Stimulated activated CD4-positive, alpha-beta T cell treated with anti-CD3 and anti-CD28 coated beads, Interleukin-4, amount 100 ng/mL, for 4 hours (primary cell): ENCODE data around the gene ZNF324.
A peak's percentile ranks its signal among the peaks of the same experiment; 100 is the strongest.
"Not testable (repeated sequence)": the region's sequence is repeated elsewhere in the genome, so short reads cannot be mapped to it uniquely, and the experiment has no call there.

Source experiments
- DNase-seq, 2 experiments: peaks; one replicate each; pipeline ENCODE4 v3.0.0-alpha.2; 2020

Gene ZNF324

DNA sequence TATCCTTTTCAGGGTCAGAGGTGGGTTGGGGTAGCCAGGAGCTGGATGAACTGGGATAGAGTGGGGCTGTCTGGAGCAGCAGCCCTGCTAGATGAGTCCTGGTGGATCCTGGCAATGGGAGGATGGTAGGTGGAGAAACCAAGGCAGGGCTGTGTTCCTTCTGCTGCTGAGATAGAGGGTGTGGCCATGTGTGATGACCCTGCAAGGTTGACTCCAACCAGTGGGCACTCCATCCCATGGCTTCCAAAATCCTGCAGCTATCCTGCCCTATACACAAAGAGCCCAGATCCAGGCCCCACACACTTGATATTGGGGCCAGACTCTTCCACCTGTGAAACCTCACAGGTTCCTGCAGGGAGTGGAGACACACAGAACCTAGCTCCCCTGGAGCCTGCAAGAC is 6.9 kb downstream of the ZNF324 start:
- DNase-seq, result no peak

DNA sequence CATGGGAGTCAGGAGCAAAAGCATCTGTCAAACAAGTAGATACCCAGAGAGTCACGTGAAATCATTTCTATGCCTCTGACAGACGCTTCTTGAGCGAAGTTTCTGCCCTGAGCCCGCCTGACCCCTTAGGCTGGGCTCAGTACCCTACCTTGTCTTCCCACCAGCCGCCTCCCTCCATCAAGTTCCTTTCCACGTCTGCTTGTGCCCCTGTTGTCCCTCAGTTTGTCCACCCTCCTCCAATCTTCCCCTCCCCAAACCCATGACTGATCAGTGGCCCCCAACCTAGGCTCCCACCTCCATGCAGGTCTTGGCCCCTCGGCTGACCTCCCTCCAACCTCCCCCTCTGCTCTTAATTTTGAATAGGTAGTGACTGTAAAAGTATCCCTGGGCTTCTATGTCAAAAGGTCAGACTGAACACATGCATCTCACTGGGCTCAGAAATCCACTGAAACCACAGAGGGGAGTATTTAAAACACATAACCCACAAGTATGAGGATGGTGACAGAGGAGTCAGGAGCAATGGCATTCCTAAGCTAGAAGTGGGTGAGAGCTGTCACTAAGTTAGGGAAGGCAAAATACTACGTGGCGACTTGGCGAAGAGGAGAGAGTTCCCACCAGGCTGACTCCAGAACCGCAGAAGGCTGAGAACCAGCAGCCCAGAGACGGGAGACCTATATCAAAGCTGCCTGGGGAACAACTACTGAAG is 7.6 kb downstream of the ZNF324 start:
- no peak for DNase-seq

DNA sequence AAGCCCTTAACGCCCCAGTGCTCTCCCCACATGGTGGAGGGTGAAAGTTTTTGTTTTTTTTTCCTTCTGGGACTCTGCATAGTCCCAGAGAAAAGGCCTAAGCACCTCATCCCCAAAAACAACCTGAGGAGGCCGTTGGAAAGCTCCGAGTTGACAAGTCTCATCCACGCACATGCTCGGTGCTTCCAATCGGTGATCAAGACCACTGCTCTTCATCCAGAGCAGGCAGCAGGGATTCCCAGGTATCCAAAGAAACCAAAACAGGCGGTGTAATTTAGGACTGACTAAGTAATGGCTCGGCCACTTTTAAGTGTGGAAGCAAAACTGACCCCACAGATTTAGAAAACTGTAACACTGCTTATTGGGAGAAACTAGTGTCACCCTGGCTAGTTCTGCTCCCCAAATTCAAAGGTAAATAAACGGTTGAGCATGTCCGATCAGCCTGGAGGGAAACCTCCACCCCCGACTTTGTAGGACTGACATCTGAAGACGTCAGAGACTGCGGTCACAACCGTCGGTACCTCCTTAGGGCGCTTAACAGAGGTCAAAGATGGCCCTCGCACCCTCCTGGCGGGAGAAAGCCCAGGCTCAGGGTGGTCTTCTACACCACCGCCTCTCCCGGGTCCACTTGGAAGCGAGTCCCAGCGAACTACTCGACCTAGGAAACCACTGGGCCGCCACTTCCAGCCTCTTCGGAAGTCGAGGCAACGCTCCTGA is 8.3 kb downstream of the ZNF324 start:
- no peak for DNase-seq

DNA sequence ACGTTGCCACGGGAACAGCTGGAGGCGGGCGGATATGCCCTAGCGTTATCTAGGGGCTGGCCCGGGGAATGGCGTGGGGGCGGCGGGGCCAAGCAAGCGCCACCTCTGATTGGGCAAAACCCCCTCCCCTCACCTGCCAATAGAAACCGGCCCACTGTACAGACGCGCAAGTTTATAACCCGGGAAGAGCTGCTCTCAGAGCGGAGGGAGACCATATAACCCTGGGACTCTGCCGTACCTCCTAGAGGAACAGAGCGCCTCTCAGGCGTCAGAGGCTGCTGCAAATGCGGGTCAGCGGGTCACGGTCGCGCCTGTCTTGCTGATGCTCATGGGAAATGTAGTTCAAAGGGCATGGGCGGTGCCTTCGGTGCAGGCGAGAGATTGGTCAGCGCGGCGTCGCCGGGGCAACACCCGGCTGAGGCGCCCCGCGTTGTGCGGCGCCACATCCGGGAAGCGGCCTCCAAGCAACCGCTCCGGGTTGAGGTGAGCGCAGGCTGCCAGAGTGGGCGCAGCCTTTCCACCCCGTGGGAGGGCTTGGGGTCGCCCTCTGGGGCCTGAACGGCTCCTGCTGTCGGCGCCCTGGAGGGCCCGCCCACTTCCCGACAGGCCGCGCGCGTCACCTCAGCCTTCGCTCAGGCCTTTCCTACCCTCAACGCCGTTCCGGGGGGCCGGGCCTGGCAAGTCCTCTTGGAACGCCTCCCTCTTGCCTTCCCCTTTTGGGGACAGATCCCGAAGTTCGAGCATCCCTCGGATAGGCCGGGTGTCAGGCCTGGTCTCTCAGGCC is 9.0 kb downstream of the ZNF324 start, which contains the start of gene ZNF446:
Gene ZNF446, plus strand, starts transcription at position 639 of the 784 bp plus-strand sequence. CDS start 867 bp downstream, outside the sequence.
- peak; percentile 88 to 96 for DNase-seq

DNA sequence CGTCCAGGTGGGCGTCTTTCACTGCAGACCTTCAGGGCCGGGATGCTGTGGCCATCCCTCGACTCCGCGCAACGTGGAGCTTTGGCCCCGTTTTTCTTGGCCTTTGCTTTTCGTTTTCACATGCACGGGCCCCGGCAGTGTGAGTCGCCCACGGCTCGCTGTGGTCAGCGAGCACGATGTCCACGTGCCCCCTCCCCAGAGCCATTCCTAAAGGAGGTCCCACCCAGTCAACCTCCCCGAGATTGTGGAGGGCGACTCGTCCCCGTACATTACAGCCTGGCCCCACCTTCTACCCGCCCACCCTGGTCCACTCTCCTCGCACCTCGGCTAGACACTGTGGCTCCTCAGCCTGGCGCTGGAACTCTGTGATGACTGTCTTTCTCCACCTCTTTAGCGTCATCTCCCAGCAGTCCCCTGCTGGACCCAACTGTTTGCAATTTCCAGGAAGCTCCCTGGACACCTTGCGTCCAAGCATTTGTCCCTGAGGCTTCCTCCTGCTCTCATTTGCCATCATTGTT is 9.7 kb downstream of the ZNF324 start:
- DNase-seq, result no peak

DNA sequence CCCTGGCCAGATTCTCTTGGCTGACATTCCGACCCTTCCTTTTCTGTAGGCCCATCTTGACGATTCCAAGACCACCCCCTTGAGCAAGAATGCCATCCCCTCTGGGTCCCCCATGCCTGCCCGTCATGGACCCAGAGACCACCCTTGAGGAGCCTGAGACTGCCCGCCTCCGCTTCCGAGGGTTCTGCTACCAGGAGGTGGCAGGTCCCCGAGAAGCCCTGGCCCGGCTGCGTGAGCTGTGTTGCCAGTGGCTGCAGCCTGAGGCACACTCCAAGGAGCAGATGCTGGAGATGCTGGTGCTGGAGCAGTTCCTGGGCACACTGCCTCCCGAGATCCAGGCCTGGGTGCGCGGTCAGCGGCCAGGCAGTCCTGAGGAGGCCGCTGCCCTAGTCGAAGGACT is 10.2 kb downstream of the ZNF324 start:
- no peak for DNase-seq

DNA sequence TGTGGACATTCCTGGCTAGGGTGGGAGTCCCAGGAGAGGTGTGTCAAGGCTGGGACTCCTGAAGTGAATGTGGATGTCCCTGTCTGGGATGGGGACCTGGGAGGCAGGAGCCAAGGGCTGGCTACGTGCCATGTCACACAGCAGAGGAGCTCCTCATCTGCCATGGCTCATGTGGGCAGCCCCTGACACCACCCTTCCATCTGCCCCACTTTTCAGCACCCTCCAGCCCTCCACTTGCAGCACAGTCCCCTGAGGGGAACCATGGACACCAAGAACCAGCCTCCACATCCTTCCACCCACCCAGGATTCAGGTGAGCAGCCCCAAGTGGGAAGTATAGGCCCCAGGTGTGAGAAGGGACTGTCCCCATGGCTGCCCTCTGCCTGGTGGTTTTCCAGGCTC is 11.0 kb downstream of the ZNF324 start:
- no peak for DNase-seq

DNA sequence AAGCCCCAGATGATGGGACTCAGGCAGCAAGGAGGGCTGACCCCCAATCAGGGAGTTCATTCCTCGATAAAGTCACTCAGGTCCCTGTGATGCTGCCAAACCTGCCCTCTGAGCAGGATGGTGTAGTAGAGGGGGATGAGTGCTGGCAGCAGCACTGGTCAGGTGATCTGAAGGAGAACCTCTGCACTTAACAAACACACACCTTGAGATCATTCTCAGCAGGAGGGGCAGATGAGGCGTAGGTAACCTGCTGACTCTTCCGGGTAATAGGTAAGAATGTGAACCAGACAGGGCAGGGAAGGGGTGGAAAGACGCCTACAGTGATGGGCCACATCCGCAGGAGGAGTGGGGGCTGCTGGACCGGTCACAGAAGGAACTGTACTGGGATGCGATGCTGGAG is 12.4 kb downstream of the ZNF324 start:
- DNase-seq, result no peak

DNA sequence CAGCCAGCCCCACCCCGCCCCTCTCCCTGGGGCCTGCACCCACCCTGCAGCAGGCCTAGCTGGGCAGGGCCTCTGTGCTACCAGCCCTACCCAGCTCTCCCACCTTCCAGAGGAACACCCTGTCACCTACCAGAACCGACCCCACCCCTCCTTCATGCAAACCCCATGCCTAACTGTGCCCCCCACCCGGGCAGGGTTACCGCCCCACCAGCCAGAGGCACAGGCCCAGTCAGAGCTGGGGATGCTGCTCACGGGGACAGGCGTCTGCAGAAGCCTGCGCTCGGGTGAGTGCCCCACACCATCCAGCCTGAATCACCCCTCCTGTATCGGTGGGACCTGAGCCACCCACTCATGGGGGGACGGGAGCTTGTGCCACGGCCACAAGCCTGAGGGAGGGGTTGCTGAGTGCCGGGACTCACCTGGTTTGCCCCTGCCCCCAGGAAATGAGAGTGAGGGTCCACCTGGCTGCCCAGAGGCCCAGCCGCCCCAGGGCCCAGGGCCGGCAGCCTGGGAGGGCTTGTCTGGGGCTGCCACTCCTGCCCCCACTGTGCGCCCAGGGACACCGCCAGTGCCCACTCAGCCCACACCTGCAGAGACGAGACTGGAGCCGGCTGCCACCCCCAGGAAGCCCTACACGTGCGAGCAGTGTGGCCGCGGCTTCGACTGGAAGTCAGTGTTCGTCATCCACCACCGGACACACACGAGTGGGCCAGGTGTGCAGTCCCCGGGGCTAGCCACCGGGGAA is 13.0 kb downstream of the ZNF324 start:
- no peak for DNase-seq

DNA sequence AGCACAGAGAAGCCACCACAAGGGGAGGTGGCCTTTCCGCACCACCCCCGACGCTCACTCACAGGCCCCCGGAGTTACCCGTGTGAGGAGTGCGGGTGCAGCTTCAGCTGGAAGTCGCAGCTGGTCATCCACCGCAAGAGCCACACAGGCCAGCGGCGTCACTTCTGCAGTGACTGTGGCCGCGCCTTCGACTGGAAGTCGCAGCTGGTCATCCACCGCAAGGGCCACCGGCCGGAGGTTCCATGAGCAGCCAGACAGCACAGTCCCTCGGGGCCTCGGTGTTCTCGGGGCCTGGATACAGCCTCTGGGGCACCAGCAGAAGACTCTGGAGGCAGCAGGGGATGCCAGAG is 13.6 kb downstream of the ZNF324 start:
- no peak for DNase-seq

DNA sequence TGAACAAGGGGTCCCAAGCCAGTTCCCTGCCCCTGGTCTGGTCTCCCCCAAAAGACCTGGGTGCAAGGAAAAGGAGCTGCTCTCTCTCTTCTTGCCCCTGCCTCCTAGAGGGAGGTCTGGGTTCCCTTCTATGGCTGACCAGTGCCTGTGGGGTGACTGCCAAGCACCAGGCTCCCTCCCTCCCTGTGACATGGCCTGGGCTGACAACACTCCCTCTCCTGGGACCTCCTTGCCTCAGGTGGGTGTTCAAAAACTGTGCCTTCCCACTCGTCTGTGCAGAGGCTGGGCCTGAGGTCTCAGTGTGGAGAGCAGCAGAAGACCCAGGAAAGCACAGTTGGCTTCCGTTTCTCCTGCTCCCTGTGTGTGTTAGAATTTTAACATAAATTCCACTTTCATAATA is 14.0 kb downstream of the ZNF324 start:
- no peak for DNase-seq

DNA sequence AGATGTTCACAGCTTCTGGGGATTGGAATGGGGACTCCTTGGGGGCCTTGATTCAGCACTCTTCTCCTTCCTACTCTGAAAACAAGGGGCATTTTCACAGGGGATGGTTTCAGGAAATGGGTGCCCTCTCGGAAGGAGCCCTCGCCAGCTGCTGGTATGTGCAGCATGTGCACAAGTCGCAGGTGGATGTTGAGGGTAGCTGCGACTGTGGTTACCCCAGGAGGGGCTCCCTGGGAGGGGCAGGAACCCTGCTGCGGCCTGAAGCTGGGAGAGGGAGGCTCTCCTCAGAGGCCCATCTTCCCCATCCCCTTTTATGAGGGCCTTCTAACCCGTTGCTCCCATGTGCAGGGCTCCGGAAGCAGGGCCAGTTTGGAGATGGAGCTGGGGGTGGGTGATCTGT is 15.5 kb downstream of the ZNF324 start:
- no peak for DNase-seq

DNA sequence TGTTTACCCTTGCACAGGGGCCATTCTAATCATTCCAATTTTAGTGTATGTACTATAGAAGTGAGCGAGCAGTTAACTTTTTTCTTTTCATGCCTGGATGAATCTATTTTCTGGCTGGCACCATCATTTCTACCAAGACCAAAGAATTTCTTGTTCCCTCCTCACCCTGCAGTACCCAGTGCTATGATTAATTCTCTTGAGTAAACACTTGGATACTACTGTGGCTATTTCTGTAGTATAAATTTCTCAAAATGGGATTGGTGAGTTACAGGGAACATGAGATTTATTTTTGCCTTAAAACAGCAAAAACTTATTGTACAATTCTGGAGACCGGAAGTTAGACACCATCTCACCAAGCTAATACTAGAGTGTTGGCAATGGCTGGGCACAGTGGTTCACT is 16.9 kb downstream of the ZNF324 start:
- DNase-seq, result no peak

DNA sequence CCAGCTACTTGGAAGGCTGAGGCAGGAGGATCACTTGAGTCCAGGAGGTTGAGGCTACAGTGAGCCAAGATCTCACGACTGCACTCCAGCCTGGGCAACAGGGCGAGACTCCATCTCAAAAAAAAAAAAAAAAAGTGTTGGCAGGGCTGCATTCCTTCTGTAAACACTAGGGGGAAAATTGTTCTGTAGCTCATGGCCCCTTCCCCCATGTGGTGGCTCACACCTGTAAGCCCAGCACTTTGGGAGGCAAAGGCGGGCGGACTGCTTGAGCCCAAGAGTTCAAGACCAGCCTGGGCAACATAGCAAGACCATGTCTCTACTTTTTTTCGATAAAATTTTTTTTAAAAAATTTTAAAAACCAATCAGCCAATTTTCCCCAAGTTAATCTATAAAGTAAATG is 17.5 kb downstream of the ZNF324 start:
- not testable (repeated sequence) for DNase-seq

DNA sequence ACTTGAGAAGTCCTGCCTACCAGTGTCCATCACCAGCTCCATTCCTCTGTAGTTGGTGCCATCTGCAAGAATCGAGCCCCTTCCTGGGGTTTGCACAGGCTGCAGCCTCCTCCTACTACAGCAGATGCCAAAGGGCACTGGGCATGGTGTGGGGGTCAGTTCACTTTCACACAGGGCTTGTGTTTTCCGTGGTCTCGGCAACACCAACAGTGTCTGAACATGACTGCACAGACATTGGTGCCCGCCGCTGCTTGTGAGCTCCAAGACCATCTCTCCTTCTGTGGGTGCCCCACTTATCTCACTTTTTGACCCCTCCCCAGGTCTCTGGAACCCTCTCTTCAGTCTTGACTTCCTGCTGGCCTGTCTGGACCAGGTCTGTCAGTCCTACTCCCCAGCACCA is 24.5 kb downstream of the ZNF324 start:
- DNase-seq, result no peak

DNA sequence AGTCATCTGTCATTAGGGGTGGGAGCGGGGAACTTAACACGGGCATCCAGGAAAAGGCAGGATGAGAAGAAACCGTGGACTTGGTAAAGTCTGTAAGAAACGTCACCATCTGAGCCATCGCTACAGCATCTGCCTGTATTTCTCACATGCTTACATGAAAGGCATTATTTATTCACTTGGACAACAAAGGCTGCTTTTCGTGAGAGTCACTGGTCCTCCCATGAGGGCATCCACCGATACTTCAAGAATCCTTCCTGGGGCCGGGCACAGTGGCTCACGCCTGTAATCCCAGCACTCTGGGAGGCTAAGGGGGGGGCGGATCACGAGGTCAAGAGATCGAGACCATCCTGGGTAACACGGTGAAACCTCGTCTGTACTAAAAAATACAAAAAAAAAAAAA is 25.4 kb downstream of the ZNF324 start:
- DNase-seq, result no peak

DNA sequence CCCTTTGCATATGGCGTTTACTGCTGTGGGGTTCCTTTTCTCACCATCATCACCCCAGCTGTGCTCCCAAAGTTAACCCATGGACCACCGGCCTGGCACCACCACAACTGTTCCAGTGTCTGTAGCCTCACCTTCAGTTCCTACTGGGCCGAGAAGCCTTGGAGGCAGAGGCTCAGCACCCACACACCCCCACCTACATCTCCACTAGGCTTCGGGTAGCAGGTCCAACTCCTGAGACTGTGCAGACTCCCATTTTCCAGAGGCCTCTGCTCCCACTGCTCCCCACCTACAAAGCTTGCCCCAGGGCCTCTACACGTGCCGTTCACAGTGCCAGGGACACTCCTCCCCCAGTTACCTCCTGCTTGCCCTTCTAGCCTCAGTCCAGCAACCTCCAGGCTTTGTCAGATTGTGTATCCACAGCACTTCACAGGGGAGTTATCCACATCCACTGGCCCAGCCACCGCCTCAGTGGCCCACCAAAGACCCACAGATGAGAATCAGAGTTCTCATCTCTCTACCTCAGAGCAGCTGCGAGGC is 30.8 kb downstream of the ZNF324 start:
- no peak for DNase-seq

DNA sequence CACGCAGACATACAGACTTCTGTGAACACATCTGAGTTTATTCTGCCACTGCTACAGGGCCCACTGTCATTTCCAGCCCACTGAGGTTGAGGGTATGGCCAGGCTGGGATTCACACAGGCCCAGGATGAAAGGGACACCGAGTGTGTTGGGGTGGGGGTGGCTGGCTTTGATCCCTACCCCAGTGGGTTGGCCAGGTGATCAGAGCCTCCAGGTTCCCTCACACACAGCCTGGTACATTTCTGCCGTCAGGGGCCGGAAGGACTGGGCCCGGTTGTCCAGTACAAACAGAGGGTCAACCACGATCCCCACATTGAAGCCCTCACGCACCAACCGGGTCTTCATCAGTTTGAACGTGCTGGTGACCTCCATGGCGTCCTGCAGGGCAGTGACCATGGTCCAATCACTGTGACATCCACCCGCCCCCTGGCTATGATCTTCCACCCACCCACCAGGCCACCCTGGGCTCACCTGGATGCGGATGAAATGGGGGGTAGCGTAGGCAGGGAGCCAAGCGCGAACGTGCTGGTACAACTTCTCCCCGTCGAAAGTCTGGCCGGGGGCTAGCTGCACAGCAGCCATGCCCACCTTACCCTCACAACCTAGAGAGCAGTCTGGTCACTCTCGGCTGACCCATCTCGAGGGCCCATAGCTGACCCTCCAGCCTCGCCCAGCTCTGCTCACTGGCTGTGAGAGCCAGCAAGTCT is 31.6 kb downstream of the ZNF324 start:
- DNase-seq, result no peak

DNA sequence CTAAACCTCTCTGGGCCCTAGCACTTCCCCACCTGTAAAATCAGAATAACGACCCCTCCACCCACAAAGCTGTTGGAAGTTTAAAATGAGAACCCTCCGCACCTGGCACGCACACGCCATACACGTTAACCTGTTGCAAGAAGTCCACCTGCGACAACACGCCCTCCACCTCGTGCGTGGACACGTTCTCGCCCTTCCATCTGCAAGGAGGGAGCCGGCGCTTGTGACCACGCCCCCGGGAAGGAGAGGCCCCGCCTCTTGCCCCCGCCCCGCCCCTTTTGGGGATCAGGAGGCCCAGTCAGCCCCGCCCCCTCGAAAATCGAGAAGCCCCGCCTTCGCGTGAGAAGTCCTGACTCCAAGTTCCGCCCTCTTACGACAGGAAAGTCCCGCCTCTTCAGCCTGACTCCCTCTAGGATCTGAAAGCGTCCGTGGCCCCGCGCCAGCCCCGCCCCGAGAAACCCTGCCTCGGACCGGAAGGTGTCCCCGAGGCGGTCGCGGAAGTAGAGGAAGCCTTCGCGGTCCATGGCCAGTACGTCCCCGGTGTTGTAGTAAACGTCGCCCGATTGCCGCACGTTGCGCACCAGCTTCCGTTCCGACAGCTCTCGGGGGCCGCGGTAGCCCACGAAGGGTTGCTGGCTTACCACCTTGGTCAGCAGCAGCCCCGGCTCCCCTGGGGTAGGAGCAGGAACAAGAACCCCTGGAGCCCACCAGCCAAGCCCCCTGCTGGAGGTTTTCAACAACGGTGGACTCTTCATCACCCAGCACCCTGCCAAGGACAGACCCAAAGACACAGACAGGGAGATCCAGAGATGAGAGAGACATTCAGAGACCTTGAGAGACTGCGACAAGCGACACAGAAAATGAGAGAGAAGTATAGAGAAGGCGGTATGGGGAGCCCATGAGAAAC is 32.4 kb downstream of the ZNF324 start:
- peak; percentile 96 to 98 for DNase-seq

DNA sequence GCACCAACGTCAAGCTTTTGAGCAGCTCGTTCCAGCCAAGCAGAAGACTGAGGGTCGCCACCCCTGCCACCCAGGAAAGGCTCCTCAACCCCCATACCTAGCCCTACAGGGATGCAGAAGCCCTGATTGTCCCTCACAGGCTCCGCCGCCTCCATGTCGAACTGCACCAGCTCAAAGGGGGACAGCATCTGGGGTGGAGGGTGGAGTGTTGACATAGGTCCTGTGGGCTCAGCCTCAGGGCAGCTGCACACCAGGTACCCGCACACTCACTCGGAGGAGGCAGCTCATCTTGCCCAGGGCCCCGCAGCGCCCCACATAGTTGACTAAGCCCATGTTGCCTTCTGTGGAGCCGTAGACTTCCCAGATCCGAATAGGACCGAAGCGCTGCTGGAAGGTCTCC is 33.4 kb downstream of the ZNF324 start:
- no peak for DNase-seq
